Esophagus squamous epithelium (tissue), 5 donors: ENCODE results near the gene EFNB2. TPM values are rescaled to one million over a fixed set of nuclear protein-coding genes. Genes with fewer than 3 reads are reported as not detected.

Source experiments
- DNase-seq: peaks from one replicate; lab custom pipeline; 2025; lab: John Stamatoyannopoulos, UW
- H3K27ac ChIP-seq, 4 donors: fragments of 200-600 bp; sonication (generic); one replicate each; pipeline ENCODE4 v1.5.1; 2016 to 2019; ENCODE audit warnings: mild to moderate bottlenecking in 1 of 4
- H3K27me3 ChIP-seq, 4 donors: fragments of 200-600 bp; sonication (generic); 1 replicate in 3 of 4; 2 replicates in 1 of 4; pipeline versions ENCODE4 v1.5.1 to v1.6.0; 2017 to 2021; ENCODE audit warnings: antibody characterized with exemption in 1 of 4
- H3K36me3 ChIP-seq, 3 donors: fragments of 200-600 bp; sonication (generic); one replicate each; pipeline ENCODE4 v1.5.1; 2016 to 2019
- H3K4me1 ChIP-seq, 3 donors: fragments of 200-600 bp; sonication (generic); one replicate each; pipeline ENCODE4 v1.5.1; 2017 to 2019
- H3K4me3 ChIP-seq, 4 donors: fragments of 200-600 bp; sonication (generic); 1 replicate in 3 of 4; 2 replicates in 1 of 4; pipeline ENCODE4 v1.5.1; 2016 to 2019; ENCODE audit warnings: mild to moderate bottlenecking in 2 of 4, moderate library complexity in 1 of 4
- H3K9me3 ChIP-seq, 3 donors: fragments of 200-600 bp; sonication (generic); one replicate each; pipeline ENCODE4 v1.5.1; 2016 to 2019
- CTCF ChIP-seq, 6 experiments: fragments of 450-650 bp in 4 of 6; fragments of 200-600 bp in 2 of 6; sonication (generic) in 2 of 6; IDR thresholded peaks; one replicate each; pipeline ENCODE4 v1.5.1; 2016 to 2019; ENCODE audit warnings: antibody characterized with exemption in 6 of 6, mild to moderate bottlenecking in 4 of 6, moderate library complexity in 4 of 6
- POLR2A ChIP-seq, 4 donors: fragments of 450-650 bp; IDR thresholded peaks; one replicate each; pipeline ENCODE4 v1.6.1; 2017; ENCODE audit warnings: antibody characterized with exemption in 4 of 4, mild to moderate bottlenecking in 4 of 4, moderate library complexity in 3 of 4
- WGBS, 2 donors: methylation state at CpG; one replicate each; pipeline ENCODE4 v1.1.5; 2018; 5-methylcytosine and 5-hydroxymethylcytosine counted together
- intact Hi-C: fragments of 100-400 bp; cut with DNase I; formaldehyde crosslinking; loops from one replicate; pipeline ENCODE4 v1.15.0; 2022
- total RNA-seq, 4 donors: library from RNA; depleted of rRNA; stranded (reverse); fragments of >200 nt; gene quantifications; one replicate each; pipeline ENCODE4 v1.1.0, GENCODE V29; 2016
- donor health status: DM: yes; HTN: yes; CAD: no.

EFNB2 gene
- total RNA-seq, 4 donors from 2014 or later, result 14.9 to 29.1 (median 15.8) TPM

- Histone ChIP-seq H3K27ac (no peak overlapping the region), H3K4me3 (no peak overlapping the region), H3K36me3 (peaks cover 0 to 93% (median 5%) of the 10 kb centered on the region in 3 donors), H3K27me3 (no peaks in the 10 kb centered on the region), H3K9me3 (no peaks in the 10 kb centered on the region), H3K4me1 (peaks cover 0 to 21% (median 0%) of the 10 kb centered on the region in 3 donors)
- DNase-seq, result no peak
- TF ChIP-seq CTCF (IDR thresholded peaks at IDR 0.05) (no peak), POLR2A (IDR thresholded peaks at IDR 0.05) (no peak)
- WGBS, 2 donors, result 100% methylated on average over 1 of the region's 1 CpG
- intact Hi-C loops, result no loop called here
Measured at GRCh38 chr13:106551350-106551749, 15.9 kb upstream of the EFNB2 start.

DNA sequence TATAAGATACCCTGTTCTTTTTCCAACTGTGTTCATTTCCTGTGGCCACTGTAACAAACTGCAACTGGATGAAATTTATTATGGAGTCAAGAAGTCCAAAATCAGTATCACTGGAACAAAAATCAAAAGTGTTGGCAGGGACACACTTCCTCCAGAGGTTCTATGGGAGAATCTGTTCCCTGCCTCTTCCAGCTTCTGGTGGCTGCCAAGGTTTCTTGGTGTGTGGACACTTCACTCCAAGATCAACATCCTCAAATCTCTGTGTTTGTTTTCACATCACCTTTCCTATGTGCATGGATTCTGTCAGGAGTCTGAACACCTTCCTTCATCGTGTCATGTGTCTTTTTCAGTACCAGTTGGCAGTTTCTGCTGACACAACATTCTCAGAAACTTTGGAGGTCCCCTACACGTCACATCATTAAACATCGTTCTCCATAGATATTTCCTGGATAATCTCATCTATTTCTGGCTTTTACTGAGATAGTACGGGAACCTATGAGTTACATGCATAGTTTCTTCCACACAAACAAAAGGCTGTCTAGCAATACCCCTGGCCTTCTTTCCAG lies 15.2 kb upstream of the EFNB2 start:
- no peak for DNase-seq
- H3K9me3 ChIP-seq, result no peaks in the 10 kb centered on the region
- H3K4me3 ChIP-seq, result no peak overlapping the region
- no peaks in the 10 kb centered on the region for H3K27me3 ChIP-seq
- 79 to 87% methylated on average over 4 of the region's 4 CpGs for whole genome bisulfite sequencing, 2 donors
- H3K36me3 ChIP-seq, result peaks cover 0 to 93% (median 0%) of the 10 kb centered on the region in 3 donors
- no peak overlapping the region for H3K27ac ChIP-seq
- intact Hi-C loops, result no loop called here
- TF ChIP-seq POLR2A (IDR thresholded peaks at IDR 0.05), result no peak
- TF ChIP-seq CTCF (IDR thresholded peaks at IDR 0.05), result peak in 1 of 6 experiments; percentile 6
- H3K4me1 ChIP-seq, result peaks cover 0 to 21% (median 0%) of the 10 kb centered on the region in 3 donors

DNA sequence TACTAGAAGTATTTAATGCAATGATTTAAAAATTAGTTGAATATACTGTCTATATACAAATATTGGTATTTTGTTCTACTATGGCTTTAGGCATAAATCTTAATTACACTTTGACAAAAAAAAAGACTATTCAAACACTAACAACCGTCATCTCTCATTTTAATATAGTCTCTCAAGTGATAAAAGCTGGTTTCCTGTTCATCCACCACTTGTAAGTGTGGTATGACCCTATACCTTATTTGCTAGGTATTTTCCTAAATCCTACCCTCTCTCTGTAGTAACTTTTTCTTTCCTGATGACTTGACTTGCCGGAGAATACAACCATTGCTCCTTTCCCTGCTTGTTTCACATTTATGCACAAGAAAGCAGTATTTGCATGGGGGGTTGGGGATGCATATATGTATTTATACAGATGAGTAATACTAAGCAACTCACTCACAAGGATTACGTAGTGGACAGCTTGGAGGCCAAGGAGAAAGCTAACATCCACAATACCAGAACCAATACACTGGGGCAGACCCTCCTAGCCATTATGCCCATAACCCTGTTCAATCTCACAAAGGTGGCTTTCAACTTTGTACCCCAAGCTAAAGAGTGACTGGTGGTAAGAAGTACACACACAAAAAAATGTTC lies 12.7 kb upstream of the EFNB2 start:
- peaks cover 0 to 21% (median 0%) of the 10 kb centered on the region in 3 donors for H3K4me1 ChIP-seq
- no peak overlapping the region for H3K27ac ChIP-seq
- no peak for TF ChIP-seq CTCF (IDR thresholded peaks at IDR 0.05)
- no peak for TF ChIP-seq POLR2A (IDR thresholded peaks at IDR 0.05)
- 85% methylated on average over 3 of the region's 3 CpGs for WGBS, 2 donors
- no peak for DNase-seq
- no peaks in the 10 kb centered on the region for H3K9me3 ChIP-seq
- no peak overlapping the region for H3K4me3 ChIP-seq
- intact Hi-C loops, result no loop called here
- H3K27me3 ChIP-seq, result no peaks in the 10 kb centered on the region
- peaks cover 0 to 82% (median 0%) of the 10 kb centered on the region in 3 donors for H3K36me3 ChIP-seq

DNA sequence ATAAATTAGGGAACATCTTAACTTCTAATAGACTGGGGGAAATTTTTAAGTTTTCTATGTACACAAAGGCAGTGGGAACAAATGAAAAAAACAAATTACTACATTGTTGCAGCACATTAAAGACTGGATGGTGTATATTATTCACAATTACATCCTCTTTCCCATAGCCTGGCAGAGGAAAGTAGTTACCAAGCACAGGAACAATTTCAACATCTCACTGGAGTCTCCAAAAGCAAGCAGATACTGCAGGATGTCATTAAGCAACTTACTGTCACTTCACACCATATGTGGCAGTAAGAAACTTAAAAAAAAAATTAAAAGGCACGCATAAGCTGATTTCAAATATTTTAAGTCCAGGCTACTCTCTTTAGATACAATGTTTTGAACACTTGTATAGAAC lies 6.4 kb upstream of the EFNB2 start:
- 92 to 93% methylated on average over 1 of the region's 1 CpG for WGBS, 2 donors
- intact Hi-C loops, result no loop called here
- no peak for DNase-seq
- no peaks in the 10 kb centered on the region for H3K27me3 ChIP-seq
- TF ChIP-seq POLR2A (IDR thresholded peaks at IDR 0.05) (no peak), CTCF (IDR thresholded peaks at IDR 0.05) (no peak)
- H3K9me3 ChIP-seq, result no peaks in the 10 kb centered on the region
- no peak overlapping the region for H3K4me3 ChIP-seq
- H3K36me3 ChIP-seq, result peaks cover 0 to 52% (median 0%) of the 10 kb centered on the region in 3 donors
- H3K4me1 ChIP-seq, result peaks cover 0 to under 1% (median 0%) of the 10 kb centered on the region in 3 donors
- no peak overlapping the region for H3K27ac ChIP-seq

DNA sequence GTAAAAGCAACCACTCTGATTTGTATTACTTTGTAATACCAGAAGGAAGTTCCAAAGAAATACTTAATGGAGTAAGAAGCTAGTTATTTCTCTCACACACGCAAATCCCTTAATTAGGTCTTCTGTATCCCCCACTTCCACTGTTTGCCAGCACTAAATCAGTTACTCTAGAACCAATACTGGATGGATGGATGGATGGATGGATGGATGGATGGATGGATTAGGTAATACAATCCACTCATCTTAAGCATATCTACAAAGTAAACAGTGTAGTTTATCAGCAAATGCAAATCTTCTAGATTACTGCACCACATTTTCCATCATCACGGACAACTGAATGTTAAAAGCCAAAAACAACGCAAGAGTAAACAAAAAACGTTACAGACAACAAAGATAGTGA lies 5.2 kb upstream of the EFNB2 start:
- no peak for DNase-seq
- WGBS, 2 donors, result 76 to 79% methylated on average over 4 of the region's 4 CpGs
- Histone ChIP-seq H3K27ac (no peak overlapping the region), H3K36me3 (peaks cover 0 to 41% (median 0%) of the 10 kb centered on the region in 3 donors), H3K4me1 (peaks cover 0 to 12% (median 0%) of the 10 kb centered on the region in 3 donors), H3K4me3 (no peak overlapping the region), H3K9me3 (no peaks in the 10 kb centered on the region), H3K27me3 (no peaks in the 10 kb centered on the region)
- no peak for TF ChIP-seq POLR2A (IDR thresholded peaks at IDR 0.05)
- no peak for TF ChIP-seq CTCF (IDR thresholded peaks at IDR 0.05)
- intact Hi-C loops, result no loop called here
